Aorta (tissue), 5 donors: ENCODE data around the gene MYO3B. TPM values are rescaled to one million over a fixed set of nuclear protein-coding genes. Genes with fewer than 3 reads are reported as not detected.

Source experiments
- ATAC-seq: fragments of 200-7000 bp; cut with Tn5 transposase; one replicate; pipeline ENCODE4 v1.9.1; 2022; ENCODE audit warnings: moderate library complexity; ENCODE audit not compliant: low FRiP score
- DNase-seq, 2 donors: peaks; one replicate each; pipeline ENCODE4 v3.0.0-alpha.2; 2020
- H3K27ac ChIP-seq, 2 donors: one replicate each; pipeline ENCODE4 v1.5.1; 2013; ENCODE audit warnings: low read length in 2 of 2, mild to moderate bottlenecking in 2 of 2, moderate library complexity in 2 of 2, control low read depth in 1 of 2, inconsistent platforms in 1 of 2, low read depth in 1 of 2
- H3K27me3 ChIP-seq, 2 donors: one replicate each; pipeline ENCODE4 v1.6.1; 2013; ENCODE audit warnings: control low read depth in 1 of 2, low read length in 1 of 2, mild to moderate bottlenecking in 1 of 2, moderate library complexity in 1 of 2; ENCODE audit not compliant: insufficient read depth in 2 of 2, control insufficient read depth in 1 of 2
- H3K36me3 ChIP-seq, 2 donors: one replicate each; pipeline ENCODE4 v1.6.1; 2013; ENCODE audit warnings: control low read depth in 1 of 2, low read length in 1 of 2, mild to moderate bottlenecking in 1 of 2; ENCODE audit not compliant: insufficient read depth in 2 of 2, control insufficient read depth in 1 of 2
- H3K4me1 ChIP-seq, 2 donors: one replicate each; pipeline ENCODE4 v1.6.1; 2013; ENCODE audit warnings: low read length in 2 of 2, control low read depth in 1 of 2, mild to moderate bottlenecking in 1 of 2, moderate library complexity in 1 of 2; ENCODE audit not compliant: insufficient read depth in 2 of 2, control insufficient read depth in 1 of 2
- H3K4me3 ChIP-seq, 2 donors: one replicate each; pipeline ENCODE4 v1.5.1; 2013; ENCODE audit warnings: low read length in 2 of 2, control low read depth in 1 of 2, mild to moderate bottlenecking in 1 of 2
- H3K9me3 ChIP-seq: one replicate; pipeline ENCODE4 v1.6.1; 2013; ENCODE audit warnings: mild to moderate bottlenecking, low read length; ENCODE audit not compliant: control insufficient read depth
- WGBS, 2 donors: extraction: QIAGEN DNeasy Blood & Tissue Kit; methylation state at CpG; one replicate each; pipeline ENCODE4 v1.1.7; 2013; 5-methylcytosine and 5-hydroxymethylcytosine counted together
- intact Hi-C, 2 donors: fragments of 100-400 bp; cut with DNase I; formaldehyde crosslinking; loops; one replicate each; pipeline versions ENCODE4 v1.14.2 to v1.15.0; 2022
- polyA plus RNA-seq, 2 donors: library from polyadenylated mRNA; stranded (reverse); fragments of 200-250 nt; gene quantifications; one replicate each; pipeline ENCODE4 v1.2.3, GENCODE V29; 2013
- total RNA-seq, 2 donors: library from RNA; stranded (reverse); fragmentation: NEBNext Ultra II Directional; extraction: Animal tissue kit (Norgen Biotek cat#: 25700); gene quantifications; one replicate each; pipeline ENCODE4 v1.2.1, GENCODE V29; 2021
- donor health status: healthy with polysubstance abuse.
- donor health status: Bipolar disorder and iron deficiency.
- donor health status: DM: no; HTN: no; CAD: no.
- donor health status: DM: no; HTN: no; CAD: no.
- donor health status: DM: yes; HTN: yes; CAD: no.

Gene MYO3B
- total and polyA plus RNA-seq, 4 donors = 0.05 to 0.32 TPM; not detected in 2

DNA sequence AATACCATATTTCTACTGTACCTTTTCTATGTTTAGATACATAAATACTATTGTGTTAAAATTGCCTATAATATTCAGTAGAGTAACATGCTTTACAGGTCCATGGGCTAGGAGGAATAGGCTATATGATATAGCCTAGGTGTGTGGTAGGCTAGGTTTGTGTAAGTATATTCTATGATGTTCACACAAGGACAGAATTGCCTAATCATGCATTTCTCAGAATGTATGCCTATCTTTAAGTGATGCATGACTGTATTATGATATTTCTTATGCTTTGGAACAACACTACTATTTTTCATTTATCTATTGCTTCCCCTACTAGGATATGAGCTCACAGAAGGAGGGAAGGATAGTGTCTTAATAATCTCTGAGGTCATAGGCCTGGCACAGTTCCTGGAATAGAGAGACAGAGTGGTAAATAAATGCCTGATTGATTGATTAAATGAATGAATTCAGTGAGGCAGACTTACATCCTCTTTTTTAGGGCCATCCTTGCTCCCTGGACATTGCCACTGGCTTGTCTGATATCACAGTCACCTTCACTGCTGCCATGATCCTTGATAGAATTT is 121.0 kb downstream of the MYO3B start:
- DNase-seq (no peak), ATAC-seq (no peak)
- Histone ChIP-seq H3K4me3 (no peak overlapping the region), H3K4me1 (no peaks in the 10 kb centered on the region), H3K27me3 (no peaks in the 10 kb centered on the region), H3K9me3 (peaks cover 1% of the 10 kb centered on the region), H3K27ac (no peak overlapping the region), H3K36me3 (no peaks in the 10 kb centered on the region)
- intact Hi-C loops = no loop called here

GRCh38 chr2:170300993-170301392 is 123.0 kb downstream of the MYO3B start:
- H3K27me3 ChIP-seq = no peaks in the 10 kb centered on the region
- H3K4me3 ChIP-seq = no peak overlapping the region
- no peaks in the 10 kb centered on the region for H3K36me3 ChIP-seq
- H3K4me1 ChIP-seq = no peaks in the 10 kb centered on the region
- ATAC-seq (no peak), DNase-seq (no peak)
- 84 to 91% methylated on average over 1 of the region's 1 CpG for WGBS, 2 donors
- intact Hi-C loops = no loop called here
- H3K9me3 ChIP-seq = peaks cover under 1% of the 10 kb centered on the region
- H3K27ac ChIP-seq = no peak overlapping the region

- intact Hi-C loops = no loop called here
- DNase-seq = no peak
- no peak overlapping the region for H3K27ac ChIP-seq
- H3K9me3 ChIP-seq = no peaks in the 10 kb centered on the region
- H3K27me3 ChIP-seq = no peaks in the 10 kb centered on the region
- 71 to 80% methylated on average over 5 of the region's 5 CpGs for WGBS, 2 donors
- H3K36me3 ChIP-seq = no peaks in the 10 kb centered on the region
- no peaks in the 10 kb centered on the region for H3K4me1 ChIP-seq
- no peak for ATAC-seq
- no peak overlapping the region for H3K4me3 ChIP-seq
Observed at GRCh38 chr2:170301626-170302025, 123.7 kb downstream of the MYO3B start.

DNA sequence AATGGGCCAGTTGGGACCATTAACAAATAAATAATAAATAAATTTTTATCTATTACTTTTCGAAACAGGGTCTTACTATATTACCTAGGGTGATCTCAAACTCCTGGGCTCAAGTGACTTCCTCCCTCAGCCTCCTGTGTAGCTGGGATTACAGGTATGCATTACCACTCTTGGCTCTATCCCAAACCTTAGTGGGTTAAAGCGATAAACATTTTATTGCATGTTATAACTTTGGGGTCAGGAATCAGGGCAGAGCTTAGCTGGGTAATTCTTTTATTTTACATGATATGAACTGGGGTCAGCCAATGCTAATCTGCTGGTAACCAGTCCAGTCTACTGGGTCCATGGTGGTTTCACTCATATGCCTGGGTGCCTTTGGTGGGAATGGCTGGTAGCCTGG is 127.8 kb downstream of the MYO3B start:
- Histone ChIP-seq H3K27me3 (no peaks in the 10 kb centered on the region), H3K36me3 (no peaks in the 10 kb centered on the region), H3K4me1 (no peaks in the 10 kb centered on the region), H3K4me3 (no peak overlapping the region), H3K9me3 (no peaks in the 10 kb centered on the region), H3K27ac (no peak overlapping the region)
- ATAC-seq (no peak), DNase-seq (no peak)
- WGBS, 2 donors = 92 to 94% methylated on average over 2 of the region's 2 CpGs
- intact Hi-C loops = no loop called here

- intact Hi-C loops = no loop called here
- H3K36me3 ChIP-seq = no peaks in the 10 kb centered on the region
- H3K4me1 ChIP-seq = no peaks in the 10 kb centered on the region
- H3K27ac ChIP-seq = no peak overlapping the region
- WGBS, 2 donors = 61 to 74% methylated on average over 5 of the region's 5 CpGs
- no peaks in the 10 kb centered on the region for H3K27me3 ChIP-seq
- no peak for DNase-seq
- no peak overlapping the region for H3K4me3 ChIP-seq
- ATAC-seq = no peak
- H3K9me3 ChIP-seq = no peaks in the 10 kb centered on the region
Observed at GRCh38 chr2:170306293-170306873, 128.4 kb downstream of the MYO3B start.

GRCh38 chr2:170307052-170307451 is 129.1 kb downstream of the MYO3B start:
- no peaks in the 10 kb centered on the region for H3K27me3 ChIP-seq
- ATAC-seq (no peak), DNase-seq (no peak)
- intact Hi-C loops = no loop called here
- no peak overlapping the region for H3K4me3 ChIP-seq
- no peaks in the 10 kb centered on the region for H3K36me3 ChIP-seq
- 83% methylated on average over 2 of the region's 2 CpGs for WGBS, 2 donors
- H3K9me3 ChIP-seq = no peaks in the 10 kb centered on the region
- no peaks in the 10 kb centered on the region for H3K4me1 ChIP-seq
- no peak overlapping the region for H3K27ac ChIP-seq

GRCh38 chr2:170307555-170308351 is 129.8 kb downstream of the MYO3B start:
- Histone ChIP-seq H3K27me3 (no peaks in the 10 kb centered on the region), H3K4me3 (no peak overlapping the region), H3K4me1 (no peaks in the 10 kb centered on the region), H3K9me3 (no peaks in the 10 kb centered on the region), H3K27ac (no peak overlapping the region), H3K36me3 (no peaks in the 10 kb centered on the region)
- DNase-seq = no peak
- no peak for ATAC-seq
- WGBS, 2 donors = 61 to 66% methylated on average over 4 of the region's 4 CpGs
- intact Hi-C loops = no loop called here

DNA sequence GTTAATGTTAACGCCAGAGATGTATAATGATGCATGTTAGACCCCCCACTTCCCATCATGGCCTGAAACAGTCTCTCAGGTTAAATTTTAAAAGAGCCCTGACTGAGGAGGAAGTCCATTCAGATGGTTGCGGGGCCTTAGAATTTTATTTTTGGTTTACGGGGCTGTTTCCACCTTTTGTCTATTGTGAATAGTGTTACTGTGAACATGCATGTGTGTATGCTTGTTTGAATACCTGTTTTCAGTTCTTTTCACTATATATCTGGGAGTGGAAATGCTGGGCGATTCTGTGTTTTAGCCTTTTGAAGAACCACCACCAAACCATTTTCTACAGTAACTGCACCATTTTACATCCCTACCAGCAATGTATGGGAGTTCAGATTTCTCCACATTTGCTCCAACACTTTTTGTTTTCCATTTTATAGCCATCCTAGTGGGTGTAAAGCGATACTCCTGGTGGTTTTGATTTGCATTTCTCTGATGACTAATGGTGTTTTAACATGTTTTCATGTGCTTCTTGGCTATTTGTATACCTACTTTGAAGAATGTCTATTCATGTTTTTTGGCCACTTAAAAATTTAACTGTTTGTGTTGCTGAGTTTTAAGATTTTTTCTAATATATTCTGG is 133.0 kb downstream of the MYO3B start:
- H3K36me3 ChIP-seq = no peaks in the 10 kb centered on the region
- no peaks in the 10 kb centered on the region for H3K9me3 ChIP-seq
- intact Hi-C loops = no loop called here
- no peak for ATAC-seq
- no peak overlapping the region for H3K27ac ChIP-seq
- WGBS, 2 donors = 61 to 63% methylated on average over 5 of the region's 5 CpGs
- no peak overlapping the region for H3K4me3 ChIP-seq
- H3K27me3 ChIP-seq = peaks cover 0 to 1% of the 10 kb centered on the region in 2 donors
- no peaks in the 10 kb centered on the region for H3K4me1 ChIP-seq
- DNase-seq = no peak
